Transverse colon (tissue), 4 donors: Measurements from ENCODE around the gene GALNT17. TPM values are rescaled to one million over a fixed set of nuclear protein-coding genes. Genes with fewer than 3 reads are reported as not detected.

Experiments used
- DNase-seq: peaks from one replicate; pipeline ENCODE4 v3.0.0-alpha.2; 2019
- H3K27ac ChIP-seq, 4 donors: fragments of 200-600 bp; sonication (generic); 2 replicates each; pipeline ENCODE4 v1.5.1; 2016 to 2018; ENCODE audit warnings: inconsistent platforms in 4 of 4
- H3K27me3 ChIP-seq: fragments of 200-600 bp; sonication (generic); 2 replicates; pipeline ENCODE4 v1.5.1; 2017; ENCODE audit warnings: inconsistent platforms
- H3K36me3 ChIP-seq, 4 donors: fragments of 200-600 bp; sonication (generic); 2 replicates each; pipeline ENCODE4 v1.5.1; 2017 to 2019; ENCODE audit warnings: inconsistent platforms in 4 of 4
- H3K4me1 ChIP-seq, 4 donors: fragments of 200-600 bp; sonication (generic); 2 replicates each; pipeline ENCODE4 v1.5.1; 2017 to 2020; ENCODE audit warnings: inconsistent platforms in 4 of 4
- H3K4me3 ChIP-seq, 4 donors: fragments of 200-600 bp; sonication (generic); 1 replicate in 1 of 4; 2 replicates in 3 of 4; pipeline versions ENCODE4 v1.5.1 to v1.6.1; 2017 to 2019; ENCODE audit warnings: inconsistent platforms in 4 of 4
- H3K9me3 ChIP-seq, 2 donors: fragments of 200-600 bp; sonication (generic); 2 replicates each; pipeline ENCODE4 v1.5.1; 2017 to 2019; ENCODE audit warnings: inconsistent platforms in 2 of 2
- EP300 ChIP-seq: sonication (generic); formaldehyde crosslinking; IDR thresholded peaks from one replicate; pipeline ENCODE4 v1.6.1; 2017; ENCODE audit warnings: antibody characterized with exemption, low read depth
- POLR2A ChIP-seq: fragments of 450-650 bp; IDR thresholded peaks from one replicate; pipeline ENCODE4 v1.6.1; 2016; ENCODE audit warnings: antibody characterized with exemption, mild to moderate bottlenecking, moderate library complexity
- POLR2AphosphoS5 ChIP-seq, 3 donors: sonication (generic); formaldehyde crosslinking; IDR thresholded peaks; one replicate each; pipeline ENCODE4 v1.6.1; 2016; ENCODE audit warnings: antibody characterized with exemption in 3 of 3
- WGBS, 2 donors: methylation state at CpG; one replicate each; pipeline ENCODE4 v1.1.5; 2018; ENCODE audit warnings: low coverage in 1 of 2; 5-methylcytosine and 5-hydroxymethylcytosine counted together
- in situ Hi-C, 4 donors: fragments of 200-750 bp; cut with MboI; loops; one replicate each; pipeline versions ENCODE4 v1.15.0 to v1.15.1; 2017; ENCODE audit warnings: low sequenced_read_pairs in 3 of 4, low pct_ligation_motif_present in 1 of 4, low pct_unique_long_range_greater_than_20kb in 1 of 4
- intact Hi-C: fragments of 100-400 bp; cut with DNase I; formaldehyde crosslinking; loops from one replicate; pipeline ENCODE4 v1.15.1; 2023; ENCODE audit warnings: low total_unique reads
- total RNA-seq, 4 donors: library from RNA; depleted of rRNA; stranded (reverse); fragments of >200 nt; gene quantifications; one replicate each; pipeline ENCODE4 v1.1.0, GENCODE V29; 2016
- TF ChIP-seq, protein P1 (sequence below), 5 experiments: fragments of 200-600 bp in 3 of 5; fragments of 450-650 bp in 2 of 5; sonication (generic) in 3 of 5; IDR thresholded peaks; 1 replicate in 2 of 5; 2 replicates in 3 of 5; pipeline ENCODE4 v1.5.1; 2016 to 2017; ENCODE audit warnings: antibody characterized with exemption in 5 of 5, inconsistent platforms in 3 of 5, mild to moderate bottlenecking in 2 of 5, moderate library complexity in 1 of 5

The GALNT17 gene
- total RNA-seq, 4 donors from 2014 or later: 2.6 to 6.6 (median 5.7) TPM

GRCh38 chr7:71566991-71567390 lies 435.0 kb downstream of the GALNT17 start:
- H3K27ac ChIP-seq: no peak overlapping the region
- WGBS, 2 donors: 81 to 83% methylated on average over 1 to 6 of the region's 6 CpGs
- TF ChIP-seq EP300: no peak
- no peak for TF ChIP-seq POLR2AphosphoS5 (IDR thresholded peaks at IDR 0.05)
- TF ChIP-seq, protein P1, sequence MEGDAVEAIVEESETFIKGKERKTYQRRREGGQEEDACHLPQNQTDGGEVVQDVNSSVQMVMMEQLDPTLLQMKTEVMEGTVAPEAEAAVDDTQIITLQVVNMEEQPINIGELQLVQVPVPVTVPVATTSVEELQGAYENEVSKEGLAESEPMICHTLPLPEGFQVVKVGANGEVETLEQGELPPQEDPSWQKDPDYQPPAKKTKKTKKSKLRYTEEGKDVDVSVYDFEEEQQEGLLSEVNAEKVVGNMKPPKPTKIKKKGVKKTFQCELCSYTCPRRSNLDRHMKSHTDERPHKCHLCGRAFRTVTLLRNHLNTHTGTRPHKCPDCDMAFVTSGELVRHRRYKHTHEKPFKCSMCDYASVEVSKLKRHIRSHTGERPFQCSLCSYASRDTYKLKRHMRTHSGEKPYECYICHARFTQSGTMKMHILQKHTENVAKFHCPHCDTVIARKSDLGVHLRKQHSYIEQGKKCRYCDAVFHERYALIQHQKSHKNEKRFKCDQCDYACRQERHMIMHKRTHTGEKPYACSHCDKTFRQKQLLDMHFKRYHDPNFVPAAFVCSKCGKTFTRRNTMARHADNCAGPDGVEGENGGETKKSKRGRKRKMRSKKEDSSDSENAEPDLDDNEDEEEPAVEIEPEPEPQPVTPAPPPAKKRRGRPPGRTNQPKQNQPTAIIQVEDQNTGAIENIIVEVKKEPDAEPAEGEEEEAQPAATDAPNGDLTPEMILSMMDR (IDR thresholded peaks at IDR 0.05): no peak
- TF ChIP-seq POLR2A: no peak
- H3K4me3 ChIP-seq: no peak overlapping the region
- intact Hi-C loops (no loop called here), in situ Hi-C loops (no loop called here)
- no peaks in the 10 kb centered on the region for H3K9me3 ChIP-seq
- H3K36me3 ChIP-seq: no peaks in the 10 kb centered on the region
- no peaks in the 10 kb centered on the region for H3K4me1 ChIP-seq
- H3K27me3 ChIP-seq: no peaks in the 10 kb centered on the region
- DNase-seq: no peak

- Histone ChIP-seq H3K27ac (no peak overlapping the region), H3K9me3 (no peaks in the 10 kb centered on the region), H3K4me1 (no peaks in the 10 kb centered on the region), H3K27me3 (no peaks in the 10 kb centered on the region), H3K36me3 (no peaks in the 10 kb centered on the region), H3K4me3 (no peak overlapping the region)
- no peak for TF ChIP-seq EP300
- TF ChIP-seq, protein P1 (IDR thresholded peaks at IDR 0.05): no peak
- no peak for TF ChIP-seq POLR2A
- TF ChIP-seq POLR2AphosphoS5 (IDR thresholded peaks at IDR 0.05): no peak
- intact Hi-C loops (no loop called here), in situ Hi-C loops (no loop called here)
- DNase-seq: no peak
- 61 to 83% methylated on average over 1 to 2 of the region's 2 CpGs for WGBS, 2 donors
Measured at GRCh38 chr7:71574153-71574860, 442.4 kb downstream of the GALNT17 start.

- Histone ChIP-seq H3K4me3 (no peak overlapping the region), H3K27ac (no peak overlapping the region), H3K36me3 (no peaks in the 10 kb centered on the region), H3K4me1 (no peaks in the 10 kb centered on the region), H3K27me3 (no peaks in the 10 kb centered on the region), H3K9me3 (peaks cover 0 to 4% of the 10 kb centered on the region in 2 donors)
- TF ChIP-seq, protein P1 (IDR thresholded peaks at IDR 0.05): no peak
- TF ChIP-seq POLR2A: no peak
- TF ChIP-seq EP300: no peak
- TF ChIP-seq POLR2AphosphoS5 (IDR thresholded peaks at IDR 0.05): no peak
- DNase-seq: no peak
- in situ Hi-C loops: no loop called here
- 79 to 85% methylated on average over 1 of the region's 1 CpG for WGBS, 2 donors
- intact Hi-C loops: no loop called here
Measured at GRCh38 chr7:71580027-71580426, 448.1 kb downstream of the GALNT17 start.

- WGBS, 2 donors: 55 to 58% methylated on average over 3 of the region's 3 CpGs
- Histone ChIP-seq H3K27ac (no peak overlapping the region), H3K36me3 (no peaks in the 10 kb centered on the region), H3K27me3 (no peaks in the 10 kb centered on the region), H3K4me1 (no peaks in the 10 kb centered on the region), H3K4me3 (no peak overlapping the region), H3K9me3 (peaks cover 8 to 10% of the 10 kb centered on the region in 2 donors)
- no peak for DNase-seq
- in situ Hi-C loops (no loop called here), intact Hi-C loops (no loop called here)
- TF ChIP-seq, protein P1 (IDR thresholded peaks at IDR 0.05): no peak
- TF ChIP-seq POLR2AphosphoS5 (IDR thresholded peaks at IDR 0.05): no peak
- no peak for TF ChIP-seq EP300
- no peak for TF ChIP-seq POLR2A
Measured at GRCh38 chr7:71584256-71584655, 452.3 kb downstream of the GALNT17 start.
